ENCODE data around the gene HSPB1.

Gene HSPB1

GRCh38 chr7:76316984-76317781 is 14.7 kb downstream of the HSPB1 start:
- Histone ChIP-seq H3K4me3 (ENCODE audit: severe bottlenecking) (peak overlapping the region; percentile 57), H3K4me1 (ENCODE audit: insufficient read depth, poor library complexity, severe bottlenecking) (peaks cover 6% of the 10 kb centered on the region), H3K27me3 (ENCODE audit: insufficient read depth, poor library complexity, severe bottlenecking) (no peaks in the 10 kb centered on the region), H3K9me3 (ENCODE audit: severe bottlenecking) (no peaks in the 10 kb centered on the region), H3K36me3 (ENCODE audit: low read depth) (no peaks in the 10 kb centered on the region), H3K27ac (ENCODE audit: poor library complexity, severe bottlenecking) (peak overlapping the region; percentile 90)
- DNase-seq (ENCODE audit: low spot score) (no peak), ATAC-seq (ENCODE audit: low read depth) (no peak)
- TF ChIP-seq CTCF (IDR thresholded peaks at IDR 0.05; ENCODE audit: poor library complexity, severe bottlenecking): no peak

GRCh38 chr7:76317782-76318487 is 15.5 kb downstream of the HSPB1 start:
- H3K36me3 ChIP-seq (ENCODE audit: low read depth): no peaks in the 10 kb centered on the region; the same call in 1 of the 2 replicates
- DNase-seq (ENCODE audit: low spot score) (peak; percentile 97), ATAC-seq (ENCODE audit: low read depth) (peak; percentile 89)
- TF ChIP-seq CTCF (IDR thresholded peaks at IDR 0.05; ENCODE audit: poor library complexity, severe bottlenecking): no peak
- H3K9me3 ChIP-seq (ENCODE audit: severe bottlenecking): no peaks in the 10 kb centered on the region
- peak overlapping the region; percentile 90 for H3K27ac ChIP-seq (ENCODE audit: poor library complexity, severe bottlenecking)
- no peaks in the 10 kb centered on the region for H3K27me3 ChIP-seq (ENCODE audit: insufficient read depth, poor library complexity, severe bottlenecking)
- H3K4me3 ChIP-seq (ENCODE audit: severe bottlenecking): peak overlapping the region; percentile 57
- peaks cover 6% of the 10 kb centered on the region for H3K4me1 ChIP-seq (ENCODE audit: insufficient read depth, poor library complexity, severe bottlenecking)

- TF ChIP-seq CTCF (IDR thresholded peaks at IDR 0.05; ENCODE audit: poor library complexity, severe bottlenecking): no peak
- peaks cover 6% of the 10 kb centered on the region for H3K4me1 ChIP-seq (ENCODE audit: insufficient read depth, poor library complexity, severe bottlenecking)
- H3K27ac ChIP-seq (ENCODE audit: poor library complexity, severe bottlenecking): peak overlapping the region; percentile 90
- DNase-seq (ENCODE audit: low spot score) (no peak), ATAC-seq (ENCODE audit: low read depth) (peak; percentile 28)
- H3K27me3 ChIP-seq (ENCODE audit: insufficient read depth, poor library complexity, severe bottlenecking): no peaks in the 10 kb centered on the region
- H3K36me3 ChIP-seq (ENCODE audit: low read depth): peaks cover 2% of the 10 kb centered on the region
- H3K4me3 ChIP-seq (ENCODE audit: severe bottlenecking): peak overlapping the region; percentile 57
- no peaks in the 10 kb centered on the region for H3K9me3 ChIP-seq (ENCODE audit: severe bottlenecking)
Measured at GRCh38 chr7:76318488-76319353, 16.2 kb downstream of the HSPB1 start.

GRCh38 chr7:76325092-76325491 is 22.6 kb downstream of the HSPB1 start:
- Histone ChIP-seq H3K36me3 (ENCODE audit: low read depth) (peaks cover 60% of the 10 kb centered on the region), H3K9me3 (ENCODE audit: severe bottlenecking) (no peaks in the 10 kb centered on the region), H3K27ac (ENCODE audit: poor library complexity, severe bottlenecking) (no peak overlapping the region), H3K4me1 (ENCODE audit: insufficient read depth, poor library complexity, severe bottlenecking) (no peaks in the 10 kb centered on the region), H3K4me3 (ENCODE audit: severe bottlenecking) (no peak overlapping the region), H3K27me3 (ENCODE audit: insufficient read depth, poor library complexity, severe bottlenecking) (no peaks in the 10 kb centered on the region)
- no peak for ATAC-seq (ENCODE audit: low read depth)
- TF ChIP-seq CTCF (IDR thresholded peaks at IDR 0.05; ENCODE audit: poor library complexity, severe bottlenecking): no peak
- DNase-seq (ENCODE audit: low spot score): no peak

Measured in RWPE2 (cell line).